Measurements from ENCODE around the gene IFNAR2.
"Not testable (repeated sequence)": the region's sequence is repeated elsewhere in the genome, so short reads cannot be mapped to it uniquely, and the experiment has no call there.

The IFNAR2 gene

DNA sequence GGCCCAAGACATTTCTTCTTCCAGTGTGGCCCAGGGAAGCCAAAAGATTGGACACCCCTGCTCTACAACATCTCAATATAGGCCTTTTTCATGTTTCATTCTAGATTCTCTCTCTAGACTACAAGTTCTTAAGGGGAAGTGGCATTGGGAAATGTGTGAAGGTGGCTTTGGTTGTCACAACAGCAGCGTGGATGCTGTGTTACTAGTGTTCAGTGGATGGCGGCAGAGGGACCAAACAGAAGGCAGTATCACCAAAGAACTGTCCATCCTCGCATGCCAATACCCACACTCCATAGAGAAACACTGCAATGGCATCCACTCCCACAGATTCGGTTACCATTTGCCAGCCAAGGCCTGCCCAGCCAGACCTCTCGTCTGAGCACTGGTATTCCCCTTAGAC lies 24.3 kb upstream of the IFNAR2 start:
- Mint-ChIP-seq H3K27me3 (no peaks in the 10 kb centered on the region), H3K36me3 (ENCODE audit: low read depth) (peaks cover 8% of the 10 kb centered on the region), H3K4me1 (ENCODE audit: low read depth) (peaks cover 70% of the 10 kb centered on the region), H3K9me3 (peaks cover 10% of the 10 kb centered on the region), H3K4me3 (no peak overlapping the region), H3K27ac (peak overlapping the region; percentile 76)
- intact Hi-C loops (cut with micrococcal nuclease), result loop anchor here (10.0 kb wide), 1 partner anchor 169 kb away; no protein-coding TSS in a partner anchor

DNA sequence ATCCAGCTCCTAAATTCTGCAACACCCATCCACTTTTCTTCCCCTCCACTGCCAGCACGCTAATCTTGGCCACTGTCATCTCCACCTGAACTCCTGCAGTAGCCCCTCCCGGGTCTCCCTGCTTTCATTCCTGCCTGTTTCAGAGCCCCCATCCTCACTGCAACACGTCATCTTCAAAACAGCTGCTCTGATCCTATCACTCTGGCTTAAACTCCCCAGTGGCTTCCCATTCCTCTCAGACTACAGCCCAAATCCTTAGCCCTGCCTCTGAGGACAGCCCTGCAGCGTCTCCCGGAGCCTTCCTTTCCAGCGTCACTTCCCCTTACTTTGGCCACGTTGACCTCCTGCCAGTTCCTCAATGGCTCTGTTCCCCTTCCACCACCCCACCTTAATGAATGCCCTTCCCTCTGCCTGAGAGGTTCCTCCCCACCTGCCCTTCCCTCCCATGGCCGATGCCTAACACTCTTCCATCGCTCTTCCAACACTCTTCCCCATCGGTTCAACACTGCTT lies 22.9 kb upstream of the IFNAR2 start:
- intact Hi-C loops (cut with micrococcal nuclease), result loop anchor here (10.0 kb wide), 1 partner anchor 168 kb away; no protein-coding TSS in a partner anchor
- Mint-ChIP-seq H3K4me1 (ENCODE audit: low read depth) (peaks cover 68% of the 10 kb centered on the region), H3K9me3 (peaks cover 10% of the 10 kb centered on the region), H3K27me3 (no peaks in the 10 kb centered on the region), H3K36me3 (ENCODE audit: low read depth) (peaks cover 8% of the 10 kb centered on the region), H3K4me3 (peak overlapping the region; percentile 57), H3K27ac (peak overlapping the region; percentile 83)

DNA sequence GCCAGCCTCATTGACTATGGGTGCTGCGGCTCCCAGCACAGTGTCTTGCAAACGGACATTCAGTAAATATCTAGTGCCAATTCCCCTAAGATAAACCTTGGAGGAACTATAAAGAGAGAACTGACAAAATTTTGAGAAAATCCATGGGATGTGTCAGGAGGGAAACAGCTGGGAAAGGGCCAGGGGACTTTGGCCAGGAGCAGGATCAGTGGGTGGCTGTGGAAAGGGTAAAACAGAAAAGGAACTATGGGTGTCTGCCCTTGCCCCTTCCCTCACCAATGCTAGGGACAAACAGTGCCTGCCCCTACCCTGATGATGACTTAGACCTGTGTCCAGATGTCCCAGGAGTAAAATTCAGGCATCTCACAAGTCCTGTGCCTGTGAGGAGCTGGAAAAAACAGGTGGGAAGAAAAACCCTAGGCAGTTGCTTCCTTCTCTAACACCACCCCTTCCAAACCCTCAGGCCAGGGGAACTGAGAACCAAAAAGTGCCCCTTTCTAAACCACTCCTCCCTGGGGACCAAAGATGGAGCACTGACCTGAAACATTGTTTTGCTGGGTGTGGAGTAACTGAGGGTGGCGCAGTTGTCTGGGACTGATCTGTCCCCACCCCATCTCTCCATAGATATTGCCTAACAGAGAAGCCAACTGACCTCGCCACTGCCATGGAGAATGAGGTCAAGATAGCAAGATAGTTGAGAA lies 22.1 kb upstream of the IFNAR2 start:
- peaks cover 8% of the 10 kb centered on the region for H3K36me3 Mint-ChIP-seq (ENCODE audit: low read depth)
- peak overlapping the region; percentile 83 for H3K27ac Mint-ChIP-seq

DNA sequence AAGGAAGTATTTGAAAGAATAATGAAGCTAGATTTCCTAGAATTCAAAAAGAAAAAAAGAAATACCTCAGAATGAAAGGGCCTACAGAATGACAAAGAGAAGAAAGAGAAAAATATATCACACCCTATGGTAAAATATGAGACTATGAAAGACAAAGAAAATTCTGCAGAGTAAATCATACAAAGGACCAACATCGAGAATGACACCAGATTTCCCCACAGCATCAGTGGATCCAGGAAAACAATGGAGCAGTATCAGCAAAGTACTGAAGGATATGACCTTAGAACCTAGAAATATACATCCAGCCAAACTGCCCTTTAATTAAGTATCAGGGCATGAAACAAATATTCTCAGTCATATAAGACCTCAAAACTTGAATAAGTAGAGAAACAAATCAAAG lies 21.2 kb upstream of the IFNAR2 start:
- Mint-ChIP-seq H3K9me3 (peaks cover 10% of the 10 kb centered on the region), H3K4me3 (no peak overlapping the region), H3K4me1 (ENCODE audit: low read depth) (peaks cover 67% of the 10 kb centered on the region), H3K27ac (peak overlapping the region; percentile 83), H3K27me3 (no peaks in the 10 kb centered on the region), H3K36me3 (ENCODE audit: low read depth) (peaks cover 8% of the 10 kb centered on the region)
- intact Hi-C loops (cut with micrococcal nuclease), result loop anchor here (1.0 to 10.0 kb wide), 2 partner anchors 8 to 166 kb away; no protein-coding TSS in a partner anchor

More for the DNA sequence above, 22.1 kb upstream of the IFNAR2 start:
- peaks cover 68% of the 10 kb centered on the region for H3K4me1 Mint-ChIP-seq (ENCODE audit: low read depth)
- H3K4me3 Mint-ChIP-seq, result no peak overlapping the region
- peaks cover 10% of the 10 kb centered on the region for H3K9me3 Mint-ChIP-seq
- intact Hi-C loops (cut with micrococcal nuclease), result loop anchor here (1.0 to 10.0 kb wide), 2 partner anchors 7 to 167 kb away; no protein-coding TSS in a partner anchor
- no peaks in the 10 kb centered on the region for H3K27me3 Mint-ChIP-seq

DNA sequence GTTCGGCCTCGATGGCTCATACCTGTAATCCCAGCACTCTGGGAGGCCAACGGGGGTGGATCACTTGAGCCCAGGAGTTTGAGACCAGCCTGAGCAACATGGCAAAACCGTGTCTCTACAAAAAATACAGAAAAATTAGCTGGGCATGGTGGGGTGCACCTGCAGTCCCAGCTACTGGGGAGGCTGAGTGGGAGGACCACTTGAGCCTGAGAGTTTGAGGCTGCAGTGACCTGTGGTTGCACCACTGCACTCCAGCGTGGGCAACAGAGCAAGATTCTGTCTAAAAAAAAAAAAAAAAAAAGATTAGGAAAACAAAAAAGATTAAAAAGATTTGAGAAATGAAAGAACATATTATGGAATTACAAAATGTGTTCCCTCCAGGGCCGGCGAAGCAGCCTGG lies 18.4 kb upstream of the IFNAR2 start:
- Mint-ChIP-seq H3K27ac (no peak overlapping the region), H3K4me3 (no peak overlapping the region)

DNA sequence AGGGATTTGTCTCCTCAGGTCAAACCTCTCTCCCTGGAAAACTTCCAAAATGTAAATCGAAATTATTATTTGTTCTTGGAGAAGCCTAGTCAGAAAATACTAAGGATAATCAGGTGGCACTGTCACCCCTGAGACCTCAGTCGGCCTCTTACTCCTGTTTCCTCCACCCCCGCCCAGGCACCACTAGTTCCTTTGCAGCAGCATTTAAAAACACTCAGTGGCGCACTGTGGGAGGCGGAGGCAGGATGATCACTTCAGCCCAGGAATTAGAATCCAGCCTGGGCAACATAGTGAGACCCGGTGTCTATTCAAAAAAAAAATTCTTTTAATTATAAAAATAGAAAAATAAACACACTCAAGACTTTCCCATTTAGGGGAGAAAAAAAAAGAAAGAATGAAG lies 18.0 kb upstream of the IFNAR2 start:
- Mint-ChIP-seq H3K27me3 (no peaks in the 10 kb centered on the region), H3K9me3 (peaks cover 10% of the 10 kb centered on the region), H3K27ac (peak overlapping the region; percentile 62), H3K4me1 (ENCODE audit: low read depth) (peaks cover 69% of the 10 kb centered on the region), H3K4me3 (no peak overlapping the region), H3K36me3 (ENCODE audit: low read depth) (peaks cover 8% of the 10 kb centered on the region)
- intact Hi-C loops (cut with micrococcal nuclease), result no loop called here

More for the DNA sequence above, 18.4 kb upstream of the IFNAR2 start:
- intact Hi-C loops (cut with micrococcal nuclease), result no loop called here
- peaks cover 69% of the 10 kb centered on the region for H3K4me1 Mint-ChIP-seq (ENCODE audit: low read depth)
- no peaks in the 10 kb centered on the region for H3K27me3 Mint-ChIP-seq
- peaks cover 8% of the 10 kb centered on the region for H3K36me3 Mint-ChIP-seq (ENCODE audit: low read depth)
- peaks cover 10% of the 10 kb centered on the region for H3K9me3 Mint-ChIP-seq

DNA sequence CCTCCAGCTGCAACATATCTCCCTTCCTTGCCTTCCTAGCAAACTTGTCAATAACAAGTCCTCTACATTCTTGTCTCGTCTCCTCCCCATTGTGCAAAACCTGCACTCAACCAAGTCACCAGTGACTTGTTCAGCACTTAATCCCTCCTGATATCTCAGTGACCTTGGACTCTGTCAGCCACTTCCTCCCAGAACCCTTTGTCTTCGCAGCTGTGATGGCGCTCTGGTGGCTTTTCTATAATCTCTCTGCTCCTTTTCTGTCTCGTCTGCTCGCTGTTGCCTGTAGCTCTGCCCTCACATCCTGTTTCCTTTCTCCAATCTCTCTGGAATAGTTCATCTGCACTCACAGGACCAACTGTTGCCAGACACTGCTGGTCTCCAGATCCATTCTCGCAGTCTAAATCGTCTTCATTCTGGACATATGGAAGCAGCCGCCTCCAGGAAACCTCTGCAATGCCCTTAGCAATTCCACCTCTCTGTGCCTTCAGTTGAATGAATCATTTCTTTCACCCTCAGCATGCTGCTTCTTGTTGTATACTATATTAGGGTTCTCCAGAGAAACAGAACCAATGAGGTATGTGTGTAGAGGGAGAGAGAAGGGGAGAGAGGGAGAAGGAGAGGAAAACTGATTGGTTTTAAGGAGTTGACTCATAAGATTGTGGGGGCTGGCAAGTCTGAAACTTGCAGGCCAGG lies 17.4 kb upstream of the IFNAR2 start:
- intact Hi-C loops (cut with micrococcal nuclease), result no loop called here
- peaks cover 10% of the 10 kb centered on the region for H3K9me3 Mint-ChIP-seq
- H3K27ac Mint-ChIP-seq, result peak overlapping the region; percentile 62
- no peaks in the 10 kb centered on the region for H3K27me3 Mint-ChIP-seq
- no peak overlapping the region for H3K4me3 Mint-ChIP-seq
- H3K4me1 Mint-ChIP-seq (ENCODE audit: low read depth), result peaks cover 69% of the 10 kb centered on the region
- H3K36me3 Mint-ChIP-seq (ENCODE audit: low read depth), result peaks cover 8% of the 10 kb centered on the region

DNA sequence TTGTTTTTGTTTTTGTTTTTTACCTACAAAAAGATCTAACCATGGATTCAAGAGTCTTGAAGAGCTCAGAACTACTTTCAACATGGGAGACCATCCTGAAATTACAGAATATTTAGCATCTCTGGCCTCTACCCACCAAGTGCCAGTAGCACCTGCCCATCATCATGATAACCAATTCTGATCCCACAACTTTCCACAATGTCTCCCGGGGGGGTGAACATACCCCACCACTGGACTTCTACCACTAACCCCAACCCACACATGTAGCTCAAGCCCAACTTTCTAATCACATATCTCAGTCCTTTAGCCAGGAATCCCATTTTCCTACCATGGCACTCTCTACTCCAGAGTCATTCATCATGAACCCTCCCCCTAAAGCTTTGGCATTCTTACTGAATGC lies 15.7 kb upstream of the IFNAR2 start:
- H3K27me3 Mint-ChIP-seq, result no peaks in the 10 kb centered on the region
- peak overlapping the region; percentile 88 for H3K27ac Mint-ChIP-seq
- H3K9me3 Mint-ChIP-seq, result peaks cover 7% of the 10 kb centered on the region
- peaks cover 73% of the 10 kb centered on the region for H3K4me1 Mint-ChIP-seq (ENCODE audit: low read depth)
- no peak overlapping the region for H3K4me3 Mint-ChIP-seq
- intact Hi-C loops (cut with micrococcal nuclease), result no loop called here
- H3K36me3 Mint-ChIP-seq (ENCODE audit: low read depth), result no peaks in the 10 kb centered on the region

DNA sequence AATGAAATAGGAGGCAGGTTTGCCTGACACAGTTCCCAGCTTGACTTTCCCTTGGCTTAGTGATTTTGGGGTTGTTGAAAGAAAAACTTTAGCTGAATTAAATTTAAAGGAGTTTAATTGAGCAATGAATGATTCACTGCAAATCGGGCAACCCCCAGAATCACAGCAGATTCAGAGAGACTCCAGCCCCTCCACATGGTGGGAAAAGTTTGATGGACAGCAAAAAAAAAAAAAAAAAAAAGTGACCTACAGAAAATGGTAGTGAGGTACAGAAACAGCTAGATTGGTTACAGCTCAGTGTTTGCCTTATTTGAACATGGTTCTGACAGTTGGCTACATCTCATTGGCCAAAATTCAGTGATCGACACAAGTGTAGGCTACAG lies 12.6 kb upstream of the IFNAR2 start:
- H3K36me3 Mint-ChIP-seq (ENCODE audit: low read depth), result no peaks in the 10 kb centered on the region

DNA sequence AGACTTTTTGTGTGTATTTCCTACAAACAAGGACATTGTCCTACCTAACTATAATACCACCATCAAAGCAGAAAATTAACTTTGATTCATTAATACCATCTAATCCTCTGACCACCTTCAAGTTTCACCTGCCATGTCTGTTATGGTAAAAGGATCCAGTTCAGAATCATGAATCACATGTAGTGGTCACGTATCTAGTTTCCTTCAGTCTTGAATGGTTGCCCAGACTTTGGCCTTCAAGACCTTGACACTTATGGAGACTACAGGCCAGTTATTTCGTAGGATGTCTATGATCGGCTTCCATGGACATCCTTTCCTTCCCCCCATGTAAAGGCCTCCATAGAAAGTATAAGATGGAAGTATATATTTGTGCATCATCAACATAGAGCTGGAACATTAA lies 10.4 kb upstream of the IFNAR2 start:
- intact Hi-C loops (cut with micrococcal nuclease), result no loop called here
- peaks cover 48% of the 10 kb centered on the region for H3K4me1 Mint-ChIP-seq (ENCODE audit: low read depth)
- no peak overlapping the region for H3K4me3 Mint-ChIP-seq
- H3K27ac Mint-ChIP-seq, result no peak overlapping the region
- peaks cover 7% of the 10 kb centered on the region for H3K9me3 Mint-ChIP-seq
- H3K27me3 Mint-ChIP-seq, result no peaks in the 10 kb centered on the region
- H3K36me3 Mint-ChIP-seq (ENCODE audit: low read depth), result no peaks in the 10 kb centered on the region

More for the DNA sequence above, 12.6 kb upstream of the IFNAR2 start:
- Mint-ChIP-seq H3K4me3 (no peak overlapping the region), H3K4me1 (ENCODE audit: low read depth) (peaks cover 66% of the 10 kb centered on the region), H3K27ac (peak overlapping the region; percentile 88), H3K27me3 (no peaks in the 10 kb centered on the region), H3K9me3 (peaks cover 7% of the 10 kb centered on the region)
- intact Hi-C loops (cut with micrococcal nuclease), result no loop called here

DNA sequence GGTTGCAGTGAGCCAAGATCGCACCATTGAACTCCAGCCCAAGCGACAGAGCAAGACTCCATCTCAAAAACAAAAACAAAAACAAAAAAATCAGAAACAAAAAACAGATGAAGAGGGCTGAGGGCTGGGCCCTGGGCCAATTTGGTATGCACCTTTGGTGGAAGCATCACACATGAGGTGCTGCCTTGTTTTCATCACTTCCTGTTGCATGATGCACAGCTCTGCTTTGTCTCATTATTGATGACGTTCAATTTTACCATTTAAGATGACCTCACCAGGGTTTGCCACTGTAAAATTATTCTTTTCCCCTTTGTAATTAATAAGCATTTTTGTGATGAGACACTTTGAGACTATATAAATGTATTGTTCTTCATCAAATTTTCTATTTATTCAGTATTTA lies 9.8 kb upstream of the IFNAR2 start:
- Mint-ChIP-seq H3K4me1 (ENCODE audit: low read depth) (peaks cover 47% of the 10 kb centered on the region), H3K9me3 (peaks cover 7% of the 10 kb centered on the region), H3K27me3 (no peaks in the 10 kb centered on the region), H3K27ac (no peak overlapping the region), H3K36me3 (ENCODE audit: low read depth) (no peaks in the 10 kb centered on the region), H3K4me3 (no peak overlapping the region)
- intact Hi-C loops (cut with micrococcal nuclease), result no loop called here

DNA sequence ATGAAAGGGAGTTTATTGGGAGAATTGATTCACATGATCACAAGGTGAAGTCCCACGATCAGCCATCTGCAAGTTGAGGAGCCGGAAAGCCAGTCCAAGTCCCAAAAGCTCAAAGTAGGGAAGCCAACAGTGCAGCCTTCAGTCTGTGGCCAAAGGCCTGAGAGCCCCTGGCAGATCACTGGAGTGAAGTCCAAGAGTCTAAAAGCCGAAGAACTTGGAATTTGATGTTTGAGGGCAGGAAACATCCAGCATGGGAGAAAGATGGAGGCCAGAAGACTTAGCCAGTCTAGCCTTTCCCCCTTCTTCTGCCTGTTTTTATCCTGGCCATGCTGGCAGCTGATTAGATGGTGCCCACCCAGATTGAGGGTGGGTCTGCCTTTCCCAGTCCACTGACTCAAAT lies 4.4 kb upstream of the IFNAR2 start:
- H3K4me3 Mint-ChIP-seq; H3K9me3 Mint-ChIP-seq; intact Hi-C loops (cut with micrococcal nuclease); H3K36me3 Mint-ChIP-seq (ENCODE audit: low read depth); H3K27me3 Mint-ChIP-seq: not testable (repeated sequence)
- Mint-ChIP-seq H3K4me1 (ENCODE audit: low read depth) (peaks cover 19% of the 10 kb centered on the region), H3K27ac (peak overlapping the region; percentile 24)

DNA sequence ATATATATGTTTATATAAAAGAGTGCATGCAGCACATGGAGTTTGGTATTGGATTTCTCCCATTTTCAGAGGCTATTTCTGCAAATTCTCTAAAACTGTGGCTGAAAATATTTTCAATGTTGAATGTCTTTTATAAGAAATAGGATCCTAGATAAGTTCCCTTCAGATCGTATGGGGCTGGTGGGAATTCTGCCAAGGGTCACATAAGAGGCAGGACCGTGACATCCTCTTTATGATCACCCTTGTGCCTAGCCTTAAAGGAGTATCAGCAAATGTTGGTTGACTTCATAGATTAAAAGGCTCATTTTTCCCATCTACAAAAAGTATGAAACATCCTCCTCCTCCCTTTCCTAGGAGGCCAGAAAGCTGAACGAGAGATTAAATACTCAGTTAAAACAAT lies 1.3 kb upstream of the IFNAR2 start:
- peaks cover 41% of the 10 kb centered on the region for H3K4me1 Mint-ChIP-seq (ENCODE audit: low read depth)
- H3K4me3 Mint-ChIP-seq, result no peak overlapping the region
- intact Hi-C loops (cut with micrococcal nuclease), result no loop called here
- H3K9me3 Mint-ChIP-seq, result no peaks in the 10 kb centered on the region
- H3K27ac Mint-ChIP-seq, result no peak overlapping the region
- H3K36me3 Mint-ChIP-seq (ENCODE audit: low read depth), result peaks cover 18% of the 10 kb centered on the region
- no peaks in the 10 kb centered on the region for H3K27me3 Mint-ChIP-seq

DNA sequence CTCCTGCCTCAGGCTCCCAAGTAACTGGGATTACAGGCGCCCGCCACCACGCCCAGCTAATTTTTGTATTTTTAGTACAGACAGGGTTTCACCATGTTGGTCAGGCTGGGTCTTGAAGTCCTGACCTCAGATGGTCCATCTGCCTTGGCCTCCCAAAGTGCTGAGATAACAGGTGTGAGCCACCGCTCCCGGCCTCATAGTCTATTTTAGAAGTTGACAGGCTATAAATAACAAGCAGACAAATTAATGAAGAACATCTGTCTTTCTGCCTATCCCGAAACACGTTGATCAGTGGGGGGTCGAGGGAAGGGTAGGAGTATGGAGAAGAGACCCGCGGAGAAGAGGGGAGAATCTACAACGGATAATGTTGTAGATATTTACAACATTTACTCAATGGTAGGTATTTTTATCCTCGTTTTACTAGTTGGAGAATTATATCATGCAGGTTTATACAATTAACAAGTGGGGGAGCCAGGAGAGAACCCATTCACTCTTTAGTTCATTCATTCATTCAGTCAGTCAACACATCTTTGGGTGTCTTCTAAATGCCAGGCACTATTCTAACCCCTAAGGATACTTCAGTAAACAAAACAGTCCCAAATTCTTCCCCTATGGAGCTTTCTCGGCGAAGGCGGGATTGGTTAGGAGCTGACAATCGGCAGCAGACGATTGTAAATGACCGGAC lies 497 bp upstream of the IFNAR2 start:
- peaks cover 45% of the 10 kb centered on the region for H3K4me1 Mint-ChIP-seq (ENCODE audit: low read depth)
- H3K9me3 Mint-ChIP-seq, result no peaks in the 10 kb centered on the region
- no peaks in the 10 kb centered on the region for H3K27me3 Mint-ChIP-seq
- H3K27ac Mint-ChIP-seq, result peak overlapping the region; percentile 95
- intact Hi-C loops (cut with micrococcal nuclease), result no loop called here
- peaks cover 19% of the 10 kb centered on the region for H3K36me3 Mint-ChIP-seq (ENCODE audit: low read depth)
- peak overlapping the region; percentile 61 for H3K4me3 Mint-ChIP-seq

All from dendritic cell treated with granulocyte-macrophage colony-stimulating factor and Interleukin-4, amounts not matched to agents 40 ng/mL and 50 ng/mL, for 4 days (primary cell).